RPMI8226 (cell line): ENCODE measurements around the gene PDE10A.

ENCODE experiments used
- DNase-seq: peaks from one replicate; pipeline ENCODE4 v3.0.0-alpha.2; 2015

The PDE10A gene

DNA sequence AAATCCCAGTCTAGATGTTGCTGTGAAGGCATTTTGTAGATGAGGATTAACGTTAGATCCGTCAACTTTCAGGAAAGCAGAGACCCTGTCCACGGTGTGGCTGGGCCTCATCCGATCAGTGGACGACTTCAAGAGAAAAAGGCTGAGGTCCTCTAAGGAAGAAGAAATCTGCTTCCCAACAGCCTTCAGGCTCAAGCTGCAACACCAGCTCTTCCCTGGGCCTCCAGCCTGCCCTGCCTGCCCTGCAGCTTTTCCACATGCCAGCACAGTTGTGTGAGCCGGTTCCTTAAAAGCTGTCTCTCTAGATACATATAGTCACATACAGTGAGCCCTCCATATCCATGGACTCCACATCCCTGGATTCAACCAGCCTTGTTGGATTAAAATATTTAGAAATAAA lies 14.1 kb upstream of the PDE10A start:
- DNase-seq = no peak

DNA sequence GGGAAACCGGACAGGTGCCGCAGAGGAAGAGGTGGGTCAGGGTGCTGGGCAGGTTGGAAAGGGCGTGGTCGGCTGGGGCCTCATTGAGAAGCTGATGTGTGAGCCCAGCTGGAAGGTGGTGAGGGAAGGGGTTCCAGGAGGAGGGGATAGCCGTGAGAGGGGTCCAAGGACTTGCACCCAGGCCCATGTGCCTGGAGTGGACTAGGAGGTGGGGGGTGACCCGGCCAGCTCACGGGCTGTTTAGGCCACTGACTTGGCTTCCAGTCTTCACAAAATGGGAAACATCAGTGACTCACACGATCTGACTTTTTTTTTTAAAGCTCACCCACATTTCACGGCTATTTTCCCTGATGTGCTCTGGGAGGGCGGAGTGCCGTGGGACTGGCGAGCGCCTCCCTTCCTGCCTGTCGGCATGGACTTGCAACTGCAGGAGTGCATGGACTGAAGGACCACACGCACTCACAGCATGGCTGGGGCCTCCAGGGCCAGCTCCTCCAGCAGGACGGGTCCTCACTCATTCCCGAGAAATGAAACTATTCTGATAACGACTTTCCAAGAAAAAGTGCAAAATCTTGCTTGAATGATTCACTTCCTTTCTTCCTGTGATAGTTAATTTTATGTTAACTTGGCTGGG lies 13.5 kb upstream of the PDE10A start:
- DNase-seq = no peak

DNA sequence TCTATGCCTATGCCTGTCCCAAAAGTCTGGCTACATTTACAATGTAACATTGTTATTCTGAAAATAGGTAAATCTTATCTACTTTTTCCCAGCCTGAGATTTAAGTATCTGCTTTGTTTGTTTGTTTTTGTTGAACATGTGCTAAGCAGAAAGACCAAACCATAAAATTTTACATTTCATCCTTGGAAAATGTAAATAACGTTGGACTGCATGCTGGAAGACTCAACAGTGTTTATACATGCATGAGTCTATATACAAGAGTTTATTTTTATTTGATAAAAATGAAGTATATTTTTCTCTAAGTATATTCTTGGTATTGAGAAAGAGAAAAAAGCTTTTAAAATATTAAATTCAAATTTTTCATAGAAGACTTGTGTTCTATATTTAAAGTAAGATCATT lies 12.1 kb upstream of the PDE10A start:
- DNase-seq = no peak

DNA sequence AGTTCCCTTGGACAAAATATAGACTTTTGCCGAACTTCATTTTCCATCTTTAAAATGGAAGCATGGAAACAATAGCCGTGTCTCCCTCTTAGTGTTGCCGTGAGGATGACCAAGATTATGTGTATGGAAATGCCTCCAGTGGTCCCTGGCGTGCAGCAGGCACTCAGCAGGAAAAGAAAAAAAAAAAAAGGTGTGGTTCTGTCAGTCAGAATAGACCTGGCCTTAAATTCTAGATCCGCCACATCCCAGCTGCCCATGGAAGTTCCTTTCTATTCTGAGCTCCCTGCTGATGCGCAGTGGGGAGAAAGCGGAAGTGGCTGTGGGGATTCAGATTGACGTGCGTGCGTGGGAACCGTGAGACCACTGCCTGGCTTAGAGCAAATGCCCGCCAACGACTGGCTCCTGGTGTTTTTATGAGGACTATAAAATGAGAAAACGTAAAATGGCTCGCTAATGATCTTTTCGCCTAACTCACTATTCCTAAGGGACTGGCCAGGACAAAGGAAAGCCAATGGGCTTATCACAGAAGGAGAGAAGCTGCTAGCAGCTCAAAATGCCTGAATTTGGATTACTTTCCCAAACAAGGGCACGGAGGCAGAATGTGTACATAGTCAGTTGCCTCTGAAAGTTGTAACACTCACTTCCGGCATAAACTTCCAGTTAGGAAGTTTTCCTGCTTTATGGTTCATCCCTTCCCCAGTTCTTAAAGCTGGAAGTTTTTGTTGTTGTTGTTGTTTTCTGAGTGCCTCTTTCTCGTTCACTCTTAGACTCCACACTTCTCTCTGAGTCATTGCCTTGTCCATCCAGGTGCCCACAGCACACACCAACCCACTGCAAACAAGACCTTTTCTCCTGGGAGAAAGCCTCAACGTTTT lies 11.4 kb upstream of the PDE10A start:
- DNase-seq = no peak

DNA sequence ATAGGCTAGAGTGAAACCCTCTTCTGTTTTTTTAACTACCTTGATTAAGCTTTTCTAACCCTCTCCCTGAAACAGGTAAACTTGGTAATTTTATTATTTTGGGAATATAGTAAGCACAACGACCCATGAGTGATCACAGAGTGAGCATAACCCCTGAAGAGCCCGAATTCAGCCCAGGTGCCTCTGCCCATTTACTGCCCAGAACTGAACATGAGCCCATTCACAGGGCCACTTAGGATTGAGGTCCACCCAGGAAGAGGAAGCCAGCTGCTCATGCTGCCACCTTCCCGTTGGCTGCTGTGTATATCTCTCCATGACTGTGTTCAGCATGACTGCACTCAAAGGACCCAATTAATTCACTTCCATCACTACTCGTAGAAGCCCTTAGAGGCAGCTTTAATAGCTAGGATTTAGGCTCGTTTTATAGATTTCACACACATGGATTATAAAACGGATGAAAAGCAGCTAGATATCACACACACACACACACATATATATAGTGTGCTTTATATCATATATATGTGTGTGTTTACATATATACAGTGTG lies 8.3 kb upstream of the PDE10A start:
- no peak for DNase-seq

DNA sequence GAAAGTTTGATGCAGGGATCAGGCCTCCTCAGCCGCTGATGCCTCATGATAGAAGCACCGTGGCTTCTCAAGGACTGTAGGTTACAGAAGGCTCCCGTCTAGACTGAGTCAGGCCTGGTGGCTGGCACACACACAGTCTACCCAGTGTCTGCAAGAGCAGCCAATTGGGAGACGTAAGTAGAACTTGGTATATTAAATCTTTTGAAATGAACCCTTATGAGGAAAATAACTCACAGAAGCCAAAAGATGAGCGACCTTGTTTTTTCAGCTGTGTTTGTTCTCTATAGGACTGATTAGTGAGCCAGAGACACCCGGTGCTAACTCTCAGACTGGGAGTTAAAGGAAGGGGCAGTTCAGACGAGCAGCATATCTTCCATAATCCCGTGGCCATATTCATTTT lies 5.9 kb upstream of the PDE10A start:
- DNase-seq = no peak

DNA sequence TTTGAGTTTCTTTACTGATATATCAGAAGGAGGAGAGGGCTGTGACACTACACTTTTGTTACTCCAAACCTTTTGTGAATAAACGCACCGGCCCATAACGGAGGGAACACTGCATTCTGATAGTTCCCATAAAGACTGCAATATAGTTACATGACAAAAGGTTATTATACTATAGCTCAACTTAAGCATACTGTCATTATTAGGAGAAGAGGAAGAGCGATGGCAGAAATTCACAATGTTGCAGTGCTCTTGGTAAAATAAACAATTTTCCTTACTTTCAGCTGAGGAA lies 2.3 kb upstream of the PDE10A start:
- DNase-seq = no peak

DNA sequence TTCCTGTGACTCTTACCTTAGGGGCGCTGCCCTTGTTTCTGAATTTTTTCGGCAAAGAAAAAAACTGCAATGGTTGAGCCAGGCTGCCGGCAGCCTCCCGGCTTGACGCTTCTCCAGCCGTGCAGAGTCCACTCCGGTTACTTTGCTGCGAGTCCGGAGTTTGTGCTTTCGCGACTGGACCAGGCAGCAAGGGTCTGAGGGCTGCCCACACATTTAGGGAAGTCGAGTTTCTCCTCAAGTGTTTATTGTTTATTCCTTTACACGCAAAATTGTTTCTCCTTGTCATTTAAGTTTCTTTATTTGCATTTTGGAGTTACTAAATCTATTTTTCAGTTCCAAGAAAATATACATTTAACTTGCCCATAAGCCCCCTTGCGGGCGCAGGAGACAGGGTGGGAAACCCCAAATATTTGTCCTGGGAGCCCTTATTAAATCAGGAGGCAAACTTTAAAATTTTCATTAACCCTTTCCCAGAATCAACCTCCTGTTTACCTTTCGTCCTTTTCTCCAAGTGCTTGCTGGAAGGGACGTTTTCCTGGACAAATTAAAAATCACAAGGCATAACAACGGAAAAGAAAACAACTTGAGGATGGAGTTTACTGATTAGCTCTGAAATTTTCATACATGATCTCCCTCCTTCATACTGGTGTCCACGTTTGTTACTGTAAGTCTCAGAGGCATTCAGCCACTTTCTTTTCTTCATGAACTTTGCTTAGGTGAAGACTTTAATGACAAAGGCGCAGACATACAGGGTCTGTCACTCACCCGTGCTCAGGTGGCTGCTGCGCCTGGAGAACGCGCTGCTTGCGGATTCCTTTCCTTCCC lies 1.7 kb upstream of the PDE10A start:
- no peak for DNase-seq

DNA sequence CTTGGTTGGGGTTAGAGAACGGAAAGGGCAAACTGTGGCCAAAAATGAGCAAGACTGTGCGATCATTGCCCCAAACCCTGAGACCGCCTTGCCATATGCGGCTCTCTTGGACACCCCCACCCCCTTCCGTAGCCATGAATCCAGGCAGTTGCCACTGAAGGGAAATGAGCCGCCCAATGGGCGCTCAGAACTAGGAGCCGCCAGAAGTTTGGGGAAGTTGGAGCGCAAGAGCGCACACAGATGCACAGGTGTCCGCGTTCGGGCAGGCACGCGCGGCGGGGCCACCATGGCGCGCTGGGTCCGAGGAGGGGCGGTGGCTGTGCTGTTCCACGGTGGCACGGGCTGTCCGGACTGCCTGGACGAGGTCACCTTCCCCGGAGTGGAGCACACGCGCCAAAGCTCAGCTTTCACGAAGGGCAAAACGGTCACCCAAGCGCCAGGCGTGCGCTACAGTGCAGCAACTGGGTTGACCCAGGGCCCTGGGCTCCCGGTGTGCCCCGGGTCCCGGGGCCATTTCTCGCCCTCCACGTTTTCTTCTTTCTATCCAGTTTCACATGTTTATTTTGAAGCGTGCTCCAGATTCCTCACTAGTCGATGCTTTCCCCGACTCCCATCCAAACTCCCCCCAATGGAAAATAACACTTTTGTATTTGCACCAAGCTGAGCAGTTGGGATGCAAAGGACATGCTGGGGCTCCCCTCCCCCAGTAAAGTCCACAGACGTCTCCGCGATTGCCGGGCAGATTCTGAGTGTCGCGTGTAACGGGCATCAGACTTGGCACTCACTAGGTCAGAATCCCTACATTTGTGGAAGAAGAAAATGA lies 906 bp upstream of the PDE10A start:
- DNase-seq = no peak

DNA sequence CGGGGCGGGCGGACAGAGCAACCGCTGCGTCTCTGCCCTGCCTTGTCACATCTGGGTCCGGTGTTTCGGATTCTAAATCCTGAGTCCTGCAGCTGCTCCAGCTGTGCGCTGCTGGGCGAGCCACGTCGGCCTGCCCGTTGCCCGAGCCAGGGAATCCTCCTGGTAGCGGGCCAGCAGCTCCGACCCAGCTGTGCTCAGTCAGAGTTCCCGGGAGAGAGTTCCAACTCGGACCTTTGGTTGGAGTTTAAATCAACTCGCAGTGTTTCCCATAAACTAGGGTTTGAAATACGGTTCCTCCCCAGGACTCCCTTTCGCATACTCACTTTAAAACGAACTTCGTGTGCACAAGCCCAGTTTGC lies 315 bp upstream of the PDE10A start:
- DNase-seq = no peak

DNA sequence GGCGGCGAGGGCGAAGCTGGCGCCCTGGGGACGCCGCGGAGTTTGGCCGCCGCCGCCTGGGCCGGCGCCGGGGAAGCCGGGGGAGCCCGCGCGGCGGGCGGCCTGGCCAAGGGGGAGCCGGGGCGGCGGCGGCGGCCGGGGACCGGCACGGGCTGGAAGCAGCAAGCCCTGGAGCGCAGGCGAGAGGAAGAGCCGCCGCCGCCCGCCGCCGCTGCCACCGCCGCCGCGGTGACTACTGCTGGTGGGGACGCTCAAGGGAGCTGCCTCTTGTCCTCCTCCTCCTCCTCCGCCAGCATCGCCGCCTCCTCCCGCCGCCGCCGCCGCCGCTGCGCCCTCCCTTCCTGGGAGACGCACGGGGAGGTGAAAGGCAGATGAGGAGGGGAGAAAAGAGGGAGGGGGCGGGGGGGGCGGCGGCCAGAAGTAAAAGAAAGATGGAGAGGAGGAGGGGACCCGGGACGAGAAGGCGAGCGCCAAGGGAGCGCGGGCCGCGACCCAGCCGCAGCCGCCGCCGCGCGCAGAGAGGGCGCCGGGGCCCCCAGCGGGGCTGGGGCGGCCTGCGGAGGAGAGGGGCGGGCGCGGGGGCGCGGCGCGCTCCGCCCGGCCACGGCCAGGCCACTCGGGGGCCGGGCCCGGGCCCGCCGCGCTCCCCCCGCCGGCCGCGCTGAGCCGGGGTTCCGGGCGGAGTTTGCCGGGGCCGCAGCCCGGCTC lies 846 bp downstream of the PDE10A start:
- no peak for DNase-seq

DNA sequence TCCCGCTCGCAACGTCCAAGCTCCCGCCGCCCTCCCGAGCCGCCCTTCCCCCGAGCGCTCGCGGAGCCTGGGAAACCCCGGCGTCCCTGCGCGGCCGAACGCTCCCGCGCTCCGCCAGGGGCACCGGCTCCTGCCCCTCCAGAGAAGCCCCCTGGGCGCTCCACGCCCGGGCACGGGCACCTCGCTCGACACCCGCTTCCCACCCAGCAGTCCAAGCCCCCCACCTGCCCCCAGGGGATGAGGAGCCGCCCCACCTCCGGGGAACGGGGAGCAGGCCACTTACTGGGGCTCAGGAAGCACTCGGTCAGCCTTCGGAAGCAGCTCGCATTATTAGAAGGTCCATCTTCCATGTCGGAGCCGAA lies 1.4 kb downstream of the PDE10A start:
- no peak for DNase-seq

DNA sequence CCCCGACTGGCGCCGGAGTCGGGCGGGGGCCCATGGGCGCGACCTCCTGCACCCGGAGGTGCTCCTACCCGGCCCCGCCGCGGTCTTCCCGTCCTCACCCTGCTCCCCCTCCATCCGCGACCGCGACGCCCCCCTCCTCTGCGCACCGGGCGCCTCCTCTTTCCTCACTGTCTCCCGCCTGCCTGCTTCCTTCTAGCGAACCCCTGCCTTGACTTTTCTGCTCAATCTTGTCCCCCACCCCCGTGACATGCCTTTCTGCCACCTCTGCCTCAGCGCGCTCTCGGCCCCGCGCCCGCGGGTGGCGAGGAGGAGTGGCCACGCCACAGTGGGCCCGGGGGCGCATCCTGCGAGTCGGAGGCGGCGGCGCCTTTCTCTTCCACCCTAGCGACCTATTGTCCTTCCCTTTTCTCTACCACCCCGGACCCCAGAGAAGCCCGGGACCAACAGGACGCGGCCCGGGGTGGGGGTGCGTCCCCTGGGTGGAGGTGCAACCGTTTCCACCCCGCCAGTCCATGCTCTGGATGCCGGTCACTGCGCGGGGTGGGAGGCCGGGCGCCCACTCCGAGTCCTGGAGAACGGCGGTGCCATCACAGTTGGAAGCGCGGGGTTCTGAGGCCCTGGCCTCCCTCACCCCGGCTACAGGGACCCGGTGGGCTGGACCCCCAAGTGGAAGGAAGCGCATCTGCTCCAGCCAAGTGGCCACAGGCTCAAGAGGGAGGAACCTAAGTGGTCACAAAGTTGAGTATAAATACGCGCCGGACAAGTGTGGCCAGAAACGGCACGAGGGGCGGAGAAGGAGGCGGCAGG lies 2.0 kb downstream of the PDE10A start:
- DNase-seq = no peak

DNA sequence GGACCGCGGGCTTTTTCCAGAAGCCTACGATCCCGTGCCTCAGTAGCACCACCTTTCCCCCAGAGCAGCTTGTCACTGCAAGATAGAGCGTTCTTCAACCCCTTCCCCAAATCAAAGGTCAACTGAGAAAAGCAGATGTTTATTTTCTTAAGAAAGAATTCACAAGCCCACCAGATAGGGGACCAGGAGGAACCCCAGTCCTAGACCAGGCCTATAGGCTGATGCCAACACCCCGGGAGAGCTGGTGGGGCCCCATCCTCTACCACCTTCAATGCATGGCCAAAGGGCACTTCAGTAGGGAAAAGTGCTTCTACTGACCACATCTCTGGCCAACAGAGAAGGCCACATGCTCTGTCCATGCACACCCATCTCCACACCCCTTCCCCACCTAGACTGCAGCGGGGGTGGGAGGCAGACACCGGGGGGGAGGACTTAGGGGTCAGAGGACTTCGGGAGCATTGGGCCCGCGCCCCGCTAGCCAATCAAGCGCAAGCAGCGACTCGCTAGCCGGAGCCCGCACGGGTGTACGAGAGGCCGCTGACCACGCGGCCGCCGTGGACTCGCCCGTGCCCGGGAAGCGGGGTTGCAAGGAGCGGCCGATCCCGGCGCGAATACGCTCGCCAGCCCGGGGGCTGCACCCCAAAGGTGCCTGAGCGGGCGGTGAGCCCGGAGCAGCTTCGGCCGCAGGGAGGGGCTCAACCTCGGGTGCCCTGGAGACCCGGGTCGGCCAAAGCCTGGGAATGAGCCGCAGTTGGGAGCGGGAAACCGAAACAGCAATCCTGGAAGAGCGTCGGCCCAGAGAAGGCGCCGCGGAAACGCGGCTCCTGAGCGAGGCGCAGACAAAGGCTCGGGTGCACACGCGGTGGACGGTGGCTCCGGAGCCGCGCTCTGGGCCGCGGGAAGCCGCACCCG lies 2.8 kb downstream of the PDE10A start:
- DNase-seq = no peak

DNA sequence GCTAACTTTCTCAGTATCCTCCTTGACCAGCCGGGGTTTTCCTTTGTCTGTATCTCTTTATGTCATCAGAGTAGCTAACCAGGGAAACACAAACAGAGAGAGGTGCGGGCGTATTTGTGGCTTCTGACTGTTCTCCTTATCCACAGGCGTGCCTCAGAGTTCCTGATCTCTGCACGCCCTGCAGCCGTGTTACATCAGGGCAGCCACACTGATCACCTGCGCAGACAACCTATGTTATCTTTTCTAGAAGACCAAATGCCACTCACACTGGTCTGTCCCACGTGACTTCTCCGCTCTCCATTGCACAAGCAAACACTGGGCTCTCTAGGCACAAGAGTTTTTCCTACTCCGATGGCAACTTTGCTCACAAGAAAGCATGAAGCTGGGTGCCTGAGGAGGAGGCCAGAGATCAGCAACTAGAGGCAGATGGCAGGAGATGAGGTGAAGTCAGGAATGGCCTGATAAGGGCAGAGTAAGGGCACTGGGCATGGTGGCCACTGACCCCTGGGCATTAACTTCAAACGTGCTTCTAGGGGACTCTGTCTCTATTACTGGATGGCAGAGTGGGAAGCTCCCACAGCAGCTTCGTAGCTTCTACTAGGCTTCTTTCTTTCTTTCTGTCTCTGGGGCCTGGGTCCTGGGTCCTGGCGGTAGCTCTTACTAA lies 4.5 kb downstream of the PDE10A start:
- no peak for DNase-seq

DNA sequence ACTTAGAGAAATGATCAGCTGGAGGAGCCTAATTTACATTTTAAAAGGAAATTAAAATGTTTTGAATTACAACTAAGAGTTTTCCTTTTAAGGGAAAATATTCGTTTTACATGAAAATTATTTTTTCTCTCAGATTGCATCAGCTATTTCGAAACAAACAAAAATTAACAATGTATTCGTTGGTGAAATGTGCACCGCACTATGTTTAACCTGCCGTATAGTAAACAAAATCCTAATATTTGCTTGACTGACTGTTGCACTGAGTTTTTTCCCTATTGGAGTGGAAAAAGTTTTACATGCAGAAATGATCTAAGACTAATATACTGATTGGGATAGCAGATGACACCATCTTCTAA lies 5.7 kb downstream of the PDE10A start:
- DNase-seq = no peak

DNA sequence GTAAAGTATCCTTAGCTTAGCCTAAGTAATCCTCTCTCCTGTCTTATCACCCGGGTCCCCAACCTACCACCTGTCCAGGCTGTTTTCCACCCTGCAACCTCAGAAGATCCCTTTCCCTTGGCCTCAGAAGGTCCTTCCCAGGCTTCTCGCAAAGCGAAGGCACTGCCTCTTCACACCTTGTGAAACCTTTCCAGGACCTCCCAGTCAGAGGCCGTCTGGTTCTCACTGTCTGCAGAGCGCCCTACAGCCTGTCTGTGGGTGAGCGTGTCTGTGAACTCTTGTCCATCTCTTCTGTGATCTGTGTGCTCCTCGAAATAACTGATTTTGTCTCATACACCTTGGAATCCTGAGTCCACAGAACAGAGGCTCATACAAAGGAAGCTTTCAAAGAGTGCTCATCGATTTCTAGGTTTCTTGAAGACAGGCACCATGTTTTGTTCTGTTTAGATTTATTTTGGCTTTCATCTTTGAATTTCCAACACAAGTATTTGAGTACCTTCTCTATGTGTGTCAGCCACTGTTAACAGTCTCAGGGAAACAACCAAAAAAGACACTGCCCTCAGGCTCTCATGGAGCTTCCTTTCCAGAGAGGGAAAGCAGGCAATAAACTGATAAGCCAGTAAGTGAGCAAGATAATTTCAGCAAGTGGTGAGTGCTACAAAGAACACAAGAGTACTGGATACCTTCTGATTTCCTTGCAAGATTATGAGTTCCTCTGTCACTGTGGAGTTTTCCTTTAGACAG lies 6.3 kb downstream of the PDE10A start:
- no peak for DNase-seq

DNA sequence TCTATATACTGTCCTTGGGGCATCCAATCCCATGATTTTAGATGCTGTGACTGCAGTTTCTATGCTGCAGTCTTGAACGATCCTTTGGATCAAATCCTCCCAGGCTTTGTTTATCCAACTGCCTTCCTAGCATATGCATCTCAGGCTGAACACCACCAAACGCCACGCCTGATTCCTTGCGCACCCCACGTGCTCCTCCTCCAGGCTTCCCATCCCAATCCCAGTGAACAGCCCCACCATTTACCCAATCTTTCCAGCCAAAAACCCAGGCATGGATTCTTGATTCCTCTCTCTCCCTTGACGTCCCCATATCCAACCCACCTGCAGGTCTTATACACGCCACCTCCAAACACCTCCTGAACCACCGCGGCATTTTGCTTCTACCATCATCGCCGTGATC lies 7.8 kb downstream of the PDE10A start:
- DNase-seq = no peak

DNA sequence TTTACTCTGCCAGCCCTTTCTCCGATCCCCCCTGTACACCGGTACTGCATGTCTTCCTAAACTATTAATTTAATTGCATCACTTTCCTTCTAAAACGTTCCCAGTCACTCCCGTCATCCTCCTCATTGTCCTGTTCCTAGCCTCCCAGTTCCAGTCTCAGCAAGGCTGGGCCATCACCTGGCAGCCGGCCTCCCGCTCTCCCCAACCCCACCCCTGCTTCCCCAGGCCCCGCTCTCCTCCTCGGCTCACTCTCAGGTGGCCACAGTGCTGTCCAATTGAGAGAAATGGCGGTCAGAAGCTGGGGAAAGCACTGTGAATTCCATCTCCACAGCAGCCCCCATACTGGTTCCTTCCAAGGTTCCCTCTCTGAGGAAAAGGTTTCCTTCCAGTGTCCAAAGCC lies 8.9 kb downstream of the PDE10A start:
- DNase-seq = no peak
